SH-SY5Y (cell line): ENCODE measurements around the gene IFT52.

Experiments
- GATA2 ChIP-seq: IDR thresholded peaks from 2 replicates; pipeline ENCODE4 v1.6.1; 2011; ENCODE audit warnings: mild to moderate bottlenecking, low read depth, low read length
- GATA3 ChIP-seq: IDR thresholded peaks from 2 replicates; pipeline ENCODE4 v1.6.1; 2011; ENCODE audit warnings: low read depth, mild to moderate bottlenecking, low read length, moderate library complexity

GRCh38 chr20:43676368-43676767 lies 85.6 kb downstream of the IFT52 start:
- TF ChIP-seq GATA3, result no peak
- no peak for TF ChIP-seq GATA2
